22Rv1 (cell line): ENCODE data around the gene COPZ1.

Experiments
- ZFX ChIP-seq: fragments of 450-650 bp; IDR thresholded peaks from 2 replicates; pipeline ENCODE4 v1.6.1; 2017; ENCODE audit warnings: antibody characterized with exemption, borderline replicate concordance
- TF ChIP-seq, protein P1 (sequence below): fragments of 450-650 bp; IDR thresholded peaks from 2 replicates; pipeline ENCODE4 v1.5.1; 2017; ENCODE audit warnings: mild to moderate bottlenecking

DNA sequence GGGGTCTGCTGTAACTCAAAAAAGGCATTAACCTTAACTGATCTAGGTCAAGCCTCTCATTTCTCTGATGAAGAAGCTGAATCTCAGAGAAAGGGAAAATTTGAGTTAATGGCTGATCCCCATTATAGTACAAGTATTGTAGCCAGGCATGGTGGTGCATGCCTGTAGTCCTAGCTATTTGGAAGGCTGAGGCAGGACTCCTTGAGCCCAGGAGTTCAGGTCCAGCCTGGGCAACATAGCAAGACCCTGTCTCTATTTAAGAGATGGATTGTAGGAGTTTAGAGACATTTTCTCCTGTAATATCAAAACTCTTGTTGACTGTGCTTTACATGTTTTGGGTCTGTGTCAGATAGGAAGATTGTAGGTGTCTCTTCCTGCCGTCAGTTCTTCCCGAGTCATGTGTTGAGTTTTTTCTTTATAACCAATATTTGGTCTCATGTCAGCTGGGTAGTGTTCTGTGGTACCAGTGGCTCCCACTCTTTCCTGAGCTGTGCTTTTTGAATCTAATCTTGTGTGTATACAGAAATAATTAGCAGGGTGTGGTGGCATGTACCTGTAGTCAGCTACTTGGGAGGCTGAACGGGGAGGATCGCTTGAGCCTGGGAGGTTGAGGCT, 8.6 kb downstream of the COPZ1 start:
- TF ChIP-seq, protein P1, sequence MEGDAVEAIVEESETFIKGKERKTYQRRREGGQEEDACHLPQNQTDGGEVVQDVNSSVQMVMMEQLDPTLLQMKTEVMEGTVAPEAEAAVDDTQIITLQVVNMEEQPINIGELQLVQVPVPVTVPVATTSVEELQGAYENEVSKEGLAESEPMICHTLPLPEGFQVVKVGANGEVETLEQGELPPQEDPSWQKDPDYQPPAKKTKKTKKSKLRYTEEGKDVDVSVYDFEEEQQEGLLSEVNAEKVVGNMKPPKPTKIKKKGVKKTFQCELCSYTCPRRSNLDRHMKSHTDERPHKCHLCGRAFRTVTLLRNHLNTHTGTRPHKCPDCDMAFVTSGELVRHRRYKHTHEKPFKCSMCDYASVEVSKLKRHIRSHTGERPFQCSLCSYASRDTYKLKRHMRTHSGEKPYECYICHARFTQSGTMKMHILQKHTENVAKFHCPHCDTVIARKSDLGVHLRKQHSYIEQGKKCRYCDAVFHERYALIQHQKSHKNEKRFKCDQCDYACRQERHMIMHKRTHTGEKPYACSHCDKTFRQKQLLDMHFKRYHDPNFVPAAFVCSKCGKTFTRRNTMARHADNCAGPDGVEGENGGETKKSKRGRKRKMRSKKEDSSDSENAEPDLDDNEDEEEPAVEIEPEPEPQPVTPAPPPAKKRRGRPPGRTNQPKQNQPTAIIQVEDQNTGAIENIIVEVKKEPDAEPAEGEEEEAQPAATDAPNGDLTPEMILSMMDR, result no peak
- no peak for TF ChIP-seq ZFX
